Measurements from ENCODE around the gene AFDN.

The AFDN gene

GRCh38 chr6:167946007-167946406 lies 119.3 kb downstream of the AFDN start:
- no peak for DNase-seq (ENCODE audit: low read depth in 2 of 3, low spot score in 2 of 3)

- DNase-seq (ENCODE audit: low read depth in 2 of 3, low spot score in 2 of 3): no peak
These were observed 119.9 kb downstream of the AFDN start for GRCh38 chr6:167946604-167947003.

GRCh38 chr6:167947716-167948115 lies 121.0 kb downstream of the AFDN start:
- no peak for DNase-seq (ENCODE audit: low read depth in 2 of 3, low spot score in 2 of 3)

GRCh38 chr6:167948716-167949115 lies 122.0 kb downstream of the AFDN start:
- no peak for DNase-seq (ENCODE audit: low read depth in 2 of 3, low spot score in 2 of 3)

DNA sequence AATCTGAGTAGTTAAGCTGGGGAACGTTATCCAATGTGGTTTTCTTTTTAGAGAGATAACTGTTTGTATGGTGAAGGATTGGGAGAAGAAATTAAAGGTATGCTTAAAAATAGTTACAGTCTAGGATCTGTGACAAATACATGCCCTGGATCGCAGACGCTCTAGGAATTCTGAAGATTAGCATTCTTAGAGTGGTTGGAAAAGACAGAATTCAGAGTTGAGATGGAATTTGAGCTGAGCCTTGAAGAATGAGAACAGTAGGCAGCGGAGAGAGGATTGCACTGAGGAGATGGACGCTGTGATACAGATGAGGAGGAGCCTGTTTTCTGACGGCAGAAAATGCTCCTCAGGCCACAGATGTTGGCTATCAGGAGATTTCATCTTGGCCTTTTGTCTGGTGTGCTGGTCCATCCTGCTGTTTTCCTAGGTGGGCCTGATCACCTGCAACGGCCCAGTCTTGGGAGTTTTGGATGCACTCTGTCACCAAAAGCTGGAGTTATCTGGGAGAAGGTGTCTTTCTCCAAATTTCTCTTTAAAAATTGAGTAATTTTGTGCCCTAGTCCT lies 122.5 kb downstream of the AFDN start:
- DNase-seq (ENCODE audit: low read depth in 2 of 3, low spot score in 2 of 3): no peak

DNA sequence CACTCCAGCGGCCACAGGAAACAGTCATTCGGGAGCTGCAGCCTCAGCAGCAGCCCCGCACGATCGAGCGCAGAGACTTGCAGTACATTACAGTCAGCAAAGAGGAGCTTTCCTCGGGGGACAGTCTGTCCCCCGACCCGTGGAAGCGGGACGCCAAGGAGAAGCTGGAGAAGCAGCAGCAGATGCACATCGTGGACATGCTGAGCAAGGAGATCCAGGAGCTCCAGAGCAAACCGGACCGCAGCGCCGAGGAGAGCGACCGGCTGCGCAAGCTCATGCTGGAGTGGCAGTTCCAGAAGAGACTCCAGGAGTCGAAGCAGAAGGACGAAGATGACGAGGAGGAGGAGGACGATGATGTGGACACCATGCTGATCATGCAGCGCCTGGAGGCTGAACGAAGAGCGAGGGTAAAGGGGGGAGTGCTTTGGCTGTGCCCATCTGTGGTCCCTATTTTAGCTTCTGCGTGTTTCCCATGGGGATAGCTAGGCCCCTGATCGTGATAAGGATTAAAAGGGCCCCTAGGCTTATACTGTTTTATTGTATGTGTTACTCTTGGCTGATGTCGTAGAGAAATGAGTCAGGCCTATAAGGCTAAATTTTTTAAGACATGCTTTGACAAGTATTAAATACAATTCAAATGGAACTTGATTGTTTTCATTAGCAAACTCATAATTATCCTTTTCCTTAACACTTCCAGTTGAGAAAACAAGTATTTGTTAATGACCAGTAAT lies 125.2 kb downstream of the AFDN start:
- no peak for DNase-seq (ENCODE audit: low read depth in 2 of 3, low spot score in 2 of 3)

DNA sequence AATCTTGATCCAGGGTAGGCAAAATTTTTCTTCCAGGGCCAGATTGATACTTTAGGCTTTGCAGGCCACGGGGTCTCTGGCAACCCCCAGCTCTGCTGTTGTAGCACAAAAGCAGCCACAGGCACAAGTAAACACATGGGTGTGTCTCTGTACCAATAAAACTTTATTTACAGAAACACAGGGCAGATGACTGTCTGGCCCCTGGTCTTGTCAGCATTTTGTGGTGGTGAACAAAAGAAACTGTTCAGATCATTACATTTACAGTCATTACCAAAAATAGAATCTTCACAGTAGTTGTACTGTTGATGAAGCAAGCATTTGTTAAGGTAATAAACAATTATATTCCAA lies 125.8 kb downstream of the AFDN start:
- no peak for DNase-seq (ENCODE audit: low read depth in 2 of 3, low spot score in 2 of 3)

- no peak for DNase-seq (ENCODE audit: low read depth in 2 of 3, low spot score in 2 of 3)
These were observed 126.8 kb downstream of the AFDN start for GRCh38 chr6:167953551-167953950.

DNA sequence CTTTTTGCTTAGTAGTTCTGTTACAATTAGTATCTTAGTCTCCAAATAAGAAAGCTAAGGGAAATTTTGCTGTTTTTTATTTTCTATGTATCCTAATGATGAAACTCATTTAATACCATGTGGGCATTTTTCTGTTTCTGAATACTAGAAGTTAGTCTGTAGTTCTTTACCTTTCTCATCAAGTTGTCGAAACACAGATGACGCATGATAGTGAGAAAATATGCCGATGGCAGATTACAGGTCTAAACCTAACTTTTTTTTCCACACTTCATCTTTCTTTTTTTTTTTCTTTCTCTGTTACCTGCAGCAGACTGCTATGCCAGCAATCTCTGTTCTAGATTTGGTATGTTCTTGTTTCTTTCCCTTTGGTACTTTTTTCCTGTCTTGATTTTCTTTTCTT lies 127.4 kb downstream of the AFDN start:
- DNase-seq (ENCODE audit: low read depth in 2 of 3, low spot score in 2 of 3): no peak

DNA sequence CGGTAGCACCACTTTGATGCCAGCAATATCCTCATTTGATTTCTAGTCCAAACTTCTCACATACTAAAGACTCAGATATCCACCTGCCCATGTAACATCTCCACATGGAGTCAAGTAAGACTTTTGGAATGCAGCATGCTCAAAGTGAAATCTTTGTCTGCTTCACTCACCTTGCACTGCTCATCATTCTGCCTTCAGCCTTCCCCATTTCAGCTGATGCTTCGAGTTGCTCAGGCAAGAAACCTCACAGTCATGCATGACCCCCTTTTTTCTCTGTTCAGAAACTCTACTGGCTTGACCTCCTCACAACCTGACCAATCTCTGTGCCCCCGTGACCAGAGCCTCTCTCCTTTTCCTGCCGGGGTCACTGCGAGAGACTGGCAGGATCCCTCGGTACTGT lies 129.8 kb downstream of the AFDN start:
- DNase-seq (ENCODE audit: low read depth in 2 of 3, low spot score in 2 of 3): no peak

GRCh38 chr6:167956983-167957492 lies 130.3 kb downstream of the AFDN start:
- no peak for DNase-seq (ENCODE audit: low read depth in 2 of 3, low spot score in 2 of 3)

- DNase-seq (ENCODE audit: low read depth in 2 of 3, low spot score in 2 of 3): no peak
These were observed 130.9 kb downstream of the AFDN start for GRCh38 chr6:167957626-167958025.

DNA sequence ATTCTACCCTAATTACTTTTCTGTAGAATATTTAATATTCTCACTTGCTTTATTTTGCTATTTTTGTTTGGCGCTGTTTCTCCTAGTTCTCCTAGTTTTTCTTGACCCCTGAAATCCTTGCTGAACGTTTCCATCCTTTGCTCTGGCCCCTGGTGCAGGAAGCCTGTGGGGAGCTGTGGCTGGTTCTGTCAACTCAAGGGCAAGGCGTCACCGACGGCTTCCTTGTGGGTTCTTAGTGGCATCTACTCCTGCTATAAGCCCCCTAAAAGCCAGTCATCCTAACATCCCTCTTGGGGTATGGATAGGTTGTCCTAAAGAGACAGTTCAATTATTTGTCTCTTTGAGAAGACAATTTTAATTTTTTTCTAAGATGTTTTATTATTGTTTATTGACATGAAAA lies 133.9 kb downstream of the AFDN start:
- no peak for DNase-seq (ENCODE audit: low read depth in 2 of 3, low spot score in 2 of 3)

- DNase-seq (ENCODE audit: low read depth in 2 of 3, low spot score in 2 of 3): no peak
These were observed 136.0 kb downstream of the AFDN start for GRCh38 chr6:167962711-167963110.

GRCh38 chr6:167963589-167964057 lies 136.9 kb downstream of the AFDN start:
- DNase-seq (ENCODE audit: low read depth in 2 of 3, low spot score in 2 of 3): no peak

GRCh38 chr6:167965592-167966539 lies 139.2 kb downstream of the AFDN start:
- no peak for DNase-seq (ENCODE audit: low read depth in 2 of 3, low spot score in 2 of 3)

DNA sequence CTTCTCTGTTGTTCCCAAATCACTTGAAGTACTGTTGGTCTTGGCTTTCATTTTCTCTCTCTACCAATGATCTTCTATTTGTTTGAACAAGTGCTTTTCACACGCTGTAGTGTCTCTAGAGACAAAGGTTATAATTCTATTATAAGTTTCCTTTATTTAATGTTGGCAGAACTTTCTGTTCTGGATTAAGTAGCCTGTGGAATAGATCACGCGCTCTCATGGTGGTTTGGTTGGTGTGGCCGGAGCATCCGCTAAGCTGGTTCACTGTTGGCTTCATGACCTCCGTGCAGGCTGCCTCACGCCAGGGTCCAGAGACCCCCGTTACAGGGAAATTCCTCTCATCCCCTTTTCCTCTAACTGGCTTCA lies 139.8 kb downstream of the AFDN start:
- no peak for DNase-seq (ENCODE audit: low read depth in 2 of 3, low spot score in 2 of 3)

DNA sequence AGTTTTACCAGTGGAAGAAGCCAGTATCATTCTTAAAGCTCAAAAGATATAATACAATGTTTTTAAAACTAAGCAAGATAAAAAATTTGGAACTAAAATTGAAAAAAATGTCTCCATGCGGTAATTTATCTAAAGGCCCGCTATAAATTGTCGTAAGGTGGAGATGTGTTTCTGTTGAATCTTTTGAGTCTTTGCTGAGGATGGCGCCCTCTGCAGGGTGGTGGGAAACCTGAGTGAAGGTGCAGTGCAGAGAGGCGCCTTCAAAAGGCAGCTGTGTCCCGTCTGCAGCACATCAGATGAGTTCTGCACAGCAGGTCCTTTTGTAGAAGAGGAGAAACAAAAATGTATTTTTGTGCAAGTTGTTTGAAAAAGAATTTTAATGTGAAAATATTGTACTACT lies 141.4 kb downstream of the AFDN start:
- DNase-seq (ENCODE audit: low read depth in 2 of 3, low spot score in 2 of 3): no peak

DNA sequence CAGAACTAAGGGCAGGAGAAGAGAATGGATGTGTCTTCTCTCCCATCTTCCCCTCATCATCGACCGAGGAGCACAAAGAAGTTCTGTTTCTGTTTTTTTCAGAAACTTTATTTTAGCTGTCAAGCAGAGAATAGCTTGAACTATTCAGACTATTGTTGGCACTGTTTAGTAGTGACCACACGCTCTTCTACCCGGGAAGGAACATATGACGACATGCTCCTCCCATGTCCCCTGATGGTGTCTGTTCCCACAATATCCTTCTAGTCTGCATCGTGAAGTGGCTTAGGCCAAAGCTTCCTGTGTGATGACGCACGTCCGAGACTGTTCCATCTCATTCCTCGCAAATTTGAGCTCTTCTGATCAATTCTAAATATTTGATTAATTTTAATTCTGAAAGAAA lies 143.5 kb downstream of the AFDN start:
- no peak for DNase-seq (ENCODE audit: low read depth in 2 of 3, low spot score in 2 of 3)

DNA sequence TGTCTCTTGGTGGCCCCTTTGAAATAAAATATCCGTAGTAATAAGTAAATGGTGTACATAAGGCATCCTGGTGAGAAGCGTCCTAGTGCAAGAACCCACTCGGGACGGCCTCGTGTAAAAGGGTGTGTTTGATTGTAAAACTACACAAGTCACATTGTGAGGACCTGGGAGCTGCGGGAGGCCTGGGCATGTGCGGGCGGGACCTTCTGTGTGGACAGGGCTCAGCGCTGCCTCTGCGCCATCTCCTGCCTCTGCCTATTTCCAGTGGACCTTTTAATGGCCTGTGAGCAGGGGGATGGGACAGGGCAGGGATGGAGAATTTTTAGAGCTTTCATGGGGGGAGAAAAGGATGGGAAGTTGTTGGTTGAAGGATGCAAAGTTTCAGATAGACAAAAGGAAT lies 145.5 kb downstream of the AFDN start:
- DNase-seq (ENCODE audit: low read depth in 2 of 3, low spot score in 2 of 3): no peak

DNA sequence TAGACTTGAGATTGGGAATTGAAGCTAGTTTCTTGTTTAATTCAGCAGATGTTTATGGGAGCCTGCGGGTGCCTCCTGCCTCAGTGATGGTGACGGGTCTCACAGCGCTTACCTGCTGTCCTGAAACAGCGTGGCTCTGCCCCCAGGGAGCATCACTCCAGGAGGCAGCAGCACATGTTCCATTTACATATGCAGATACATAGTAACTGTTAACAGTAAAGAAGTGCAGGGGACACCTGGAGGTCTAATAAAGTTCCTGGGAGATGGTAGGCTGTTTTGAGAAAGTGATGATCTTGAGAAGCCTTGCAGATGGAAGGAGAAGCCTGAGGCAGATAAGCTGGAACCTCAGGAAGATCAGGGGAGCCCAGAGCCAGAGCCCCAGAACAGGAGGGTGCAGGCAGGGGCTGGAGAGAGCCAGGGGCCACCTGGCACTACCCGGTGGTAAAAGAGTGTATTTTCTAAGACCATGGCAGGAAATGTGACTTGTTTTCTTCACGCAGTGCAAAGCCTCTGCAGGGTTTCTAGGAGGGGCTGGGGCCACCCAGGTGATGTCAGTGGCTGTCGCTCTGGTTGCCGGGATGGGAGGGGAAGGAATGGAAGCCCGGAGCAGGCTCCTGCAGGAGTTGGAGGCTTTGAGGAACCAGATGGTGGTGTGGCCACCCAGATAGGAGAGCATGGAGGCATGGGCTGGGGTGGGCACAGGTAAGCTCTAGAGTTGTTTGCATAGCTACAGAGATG lies 146.6 kb downstream of the AFDN start:
- DNase-seq (ENCODE audit: low read depth in 2 of 3, low spot score in 2 of 3): no peak

All from activated CD8-positive, alpha-beta memory T cell treated with anti-CD3 and anti-CD28 coated beads for 48 hours (primary cell).